Fibroblast of the conjunctiva (primary cell): ENCODE measurements around the gene SNTA1.
A peak's percentile ranks its signal among the peaks of the same experiment; 100 is the strongest.
"Not testable (repeated sequence)": the region's sequence is repeated elsewhere in the genome, so short reads cannot be mapped to it uniquely, and the experiment has no call there.

Experiments used
- DNase-seq: peaks from one replicate; pipeline ENCODE4 v3.0.0-alpha.2; 2010; ENCODE audit warnings: low read depth

Gene SNTA1

GRCh38 chr20:33431797-33432381 lies 11.7 kb downstream of the SNTA1 start:
- no peak for DNase-seq

DNA sequence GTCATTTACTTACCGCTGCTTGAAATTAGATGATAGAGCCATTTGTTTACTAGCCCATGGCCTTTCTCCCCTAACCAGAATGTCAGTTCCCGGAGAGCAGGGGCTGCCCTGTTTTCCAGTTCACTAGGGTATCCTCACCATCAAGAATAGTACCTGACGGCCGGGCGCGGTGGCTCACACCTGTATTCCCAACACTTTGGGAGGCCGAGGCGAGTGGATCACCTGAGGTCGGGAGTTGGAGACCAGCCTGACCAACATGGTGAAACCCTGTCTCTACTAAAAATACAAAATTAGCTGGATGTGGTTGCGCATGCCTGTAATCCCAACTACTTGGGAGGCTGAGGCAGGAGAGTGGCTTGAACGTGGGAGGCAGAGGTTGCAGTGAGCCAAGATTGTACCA lies 19.7 kb downstream of the SNTA1 start:
- DNase-seq, result not testable (repeated sequence)

DNA sequence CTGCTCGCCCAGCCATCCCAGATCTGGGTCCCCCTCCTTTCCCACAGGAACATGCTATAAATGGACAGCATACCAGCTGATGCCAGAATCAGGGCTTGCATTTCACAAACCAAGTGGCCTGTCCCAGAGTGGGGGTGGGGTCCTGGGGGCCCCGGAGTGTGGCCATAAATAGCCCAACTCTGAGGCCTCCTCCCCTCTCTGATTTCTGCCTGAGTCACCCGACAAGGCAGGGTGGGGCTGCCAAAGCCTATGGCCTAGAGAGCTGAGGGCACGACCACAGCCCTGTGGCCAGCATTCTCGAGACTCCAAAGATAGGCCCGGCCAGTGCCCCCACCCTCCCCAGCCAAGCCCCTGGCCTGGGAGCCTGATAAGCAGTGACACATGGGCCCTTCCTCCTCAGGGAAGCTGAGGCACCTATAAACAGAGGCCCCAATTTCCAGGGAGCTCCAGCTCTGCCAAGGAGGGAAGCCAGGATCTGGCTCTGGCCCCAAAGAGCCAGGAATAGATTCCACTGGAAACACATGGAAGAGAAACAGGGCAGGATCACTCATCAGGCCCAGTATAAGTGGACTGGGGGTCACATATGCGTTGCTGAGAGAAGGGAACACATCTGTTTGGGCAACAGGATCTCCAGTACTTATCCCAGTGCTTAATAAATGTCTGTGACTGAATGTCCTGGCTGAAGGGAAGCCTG lies 20.3 kb downstream of the SNTA1 start:
- peak; percentile 61 for DNase-seq

DNA sequence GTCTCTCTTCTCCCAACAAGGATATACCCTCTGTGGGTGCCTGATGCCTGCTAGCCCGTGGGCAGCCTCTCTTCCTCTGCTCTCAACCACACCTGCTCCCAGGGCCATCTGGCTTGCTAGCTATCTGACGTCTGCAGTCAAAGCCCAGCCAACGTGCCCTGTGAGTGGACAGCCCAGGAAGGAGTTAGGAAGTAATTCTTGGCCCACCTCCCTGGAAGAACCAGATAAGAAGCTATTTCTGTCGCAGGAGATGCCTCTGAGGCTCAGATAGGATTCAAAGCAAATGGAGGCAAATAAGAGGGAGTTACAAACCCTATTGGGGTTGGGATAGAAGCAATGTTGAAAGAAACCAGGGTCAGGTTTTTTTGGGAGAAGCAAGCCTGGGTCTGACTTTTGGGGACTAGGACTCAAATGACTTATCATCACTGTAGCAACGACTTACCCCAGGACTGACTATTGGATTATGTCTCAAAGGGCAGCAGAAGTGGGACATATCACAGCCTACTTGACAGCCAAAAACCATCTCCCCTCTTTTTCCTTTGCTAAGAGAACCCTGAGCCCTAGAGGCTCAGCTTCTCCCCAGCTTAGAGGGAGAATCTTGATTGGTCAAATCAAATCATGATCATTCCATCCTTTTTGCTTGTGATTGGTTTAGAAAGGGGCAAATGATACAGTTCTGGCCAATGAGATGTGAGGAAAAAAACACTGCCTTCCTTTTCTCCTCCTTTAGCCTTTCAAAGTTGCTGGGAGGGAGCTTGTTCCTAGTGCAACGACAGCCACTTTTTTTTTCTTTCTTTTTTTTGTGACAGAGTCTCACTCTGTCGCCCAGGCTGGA lies 24.2 kb downstream of the SNTA1 start:
- DNase-seq, result no peak

- no peak for DNase-seq
Observed at GRCh38 chr20:33418033-33418432, 25.5 kb downstream of the SNTA1 start.

GRCh38 chr20:33415948-33416347 lies 27.6 kb downstream of the SNTA1 start:
- DNase-seq, result no peak

GRCh38 chr20:33412484-33412838 lies 31.1 kb downstream of the SNTA1 start:
- no peak for DNase-seq

GRCh38 chr20:33411711-33412483 lies 31.7 kb downstream of the SNTA1 start:
- no peak for DNase-seq

DNA sequence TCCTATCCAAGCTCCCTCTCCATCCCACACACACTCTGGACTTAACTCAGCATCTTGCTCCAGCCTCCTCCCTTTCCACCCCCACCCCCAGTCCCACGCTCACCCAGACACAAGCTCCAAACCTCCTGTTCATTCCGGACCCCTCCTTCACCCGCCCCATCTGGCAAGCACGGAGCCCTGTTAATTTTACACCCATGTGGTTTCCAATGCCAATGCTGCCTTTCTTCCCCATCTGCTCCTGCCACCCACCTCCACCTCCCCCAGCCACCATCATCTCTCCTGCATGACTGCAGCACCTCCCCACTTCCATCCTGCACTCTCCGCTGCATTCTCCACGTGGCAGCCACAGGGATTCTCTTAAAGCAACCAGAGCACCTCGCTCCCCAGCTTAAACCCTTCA lies 32.3 kb downstream of the SNTA1 start:
- DNase-seq, result no peak

DNA sequence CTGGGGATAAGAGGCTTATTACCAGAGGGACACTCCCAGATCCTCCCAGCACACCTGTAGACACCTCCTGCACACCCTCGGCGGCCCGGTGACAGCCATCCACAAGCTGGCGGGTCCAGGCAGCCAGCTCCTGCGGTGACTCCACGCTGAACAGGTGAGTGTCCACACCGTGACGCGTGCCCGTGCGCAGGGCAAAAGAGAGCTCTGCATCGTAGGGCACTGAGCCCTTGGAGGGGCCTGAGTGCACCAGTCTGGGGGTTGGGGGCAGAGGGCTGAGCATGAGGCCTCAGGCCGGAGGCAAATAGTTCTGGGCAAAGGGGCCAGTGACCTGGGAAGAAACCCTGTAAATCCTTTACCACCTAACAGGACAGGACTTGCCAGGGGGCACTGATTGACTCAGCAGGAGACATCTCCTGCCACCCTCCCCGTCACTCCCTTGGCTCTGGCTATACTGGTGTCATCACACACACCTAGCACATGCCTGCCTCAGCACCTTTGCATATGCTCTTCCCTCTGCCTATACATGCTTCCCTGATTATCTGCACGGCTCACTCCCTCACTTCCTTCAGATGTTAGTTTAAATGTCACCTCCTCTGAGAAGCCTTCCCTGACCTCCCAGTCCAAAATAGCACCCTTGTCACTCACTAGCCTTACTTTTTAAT lies 33.4 kb downstream of the SNTA1 start:
- no peak for DNase-seq

GRCh38 chr20:33408716-33409654 lies 34.6 kb downstream of the SNTA1 start:
- DNase-seq, result no peak

DNA sequence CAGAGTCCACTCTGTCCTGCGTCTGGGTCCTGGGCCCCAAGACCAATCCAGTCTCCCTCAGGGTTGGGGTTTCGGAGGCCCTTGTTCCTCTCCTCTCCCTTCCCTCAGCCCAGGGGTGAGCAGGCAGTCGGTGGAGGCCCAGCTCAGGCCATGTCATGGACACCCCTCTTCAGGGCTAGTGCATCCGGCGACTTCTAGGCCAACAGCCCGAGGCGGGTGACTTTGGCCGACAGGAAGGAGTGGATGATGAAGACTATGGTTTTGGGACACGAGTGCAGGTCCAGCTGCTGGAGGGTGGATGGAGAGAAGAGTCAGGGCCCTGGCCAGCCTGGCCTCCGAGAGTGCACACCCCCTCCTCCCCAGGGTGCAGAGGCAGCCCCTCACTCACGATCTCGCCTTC lies 35.2 kb downstream of the SNTA1 start:
- DNase-seq, result no peak

DNA sequence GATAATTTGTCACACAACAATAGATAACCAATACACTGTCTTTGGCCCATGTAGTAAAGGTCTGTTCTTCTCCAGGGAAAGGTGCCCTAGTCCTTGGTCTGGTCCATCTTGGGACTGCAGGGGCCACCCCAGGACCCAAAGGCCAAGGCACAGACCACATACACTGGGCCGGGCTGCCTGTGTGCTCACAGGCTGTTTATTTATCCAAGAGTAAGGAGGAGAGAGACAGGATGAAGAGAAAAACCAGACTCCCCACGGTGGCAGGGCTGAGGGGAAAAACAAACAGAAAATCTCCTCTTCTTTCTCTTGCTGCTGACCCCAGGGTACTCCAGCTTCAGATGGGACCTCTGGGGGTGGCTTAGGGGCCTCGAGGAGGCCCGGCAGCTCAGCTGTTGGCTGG lies 35.8 kb downstream of the SNTA1 start:
- DNase-seq, result no peak

DNA sequence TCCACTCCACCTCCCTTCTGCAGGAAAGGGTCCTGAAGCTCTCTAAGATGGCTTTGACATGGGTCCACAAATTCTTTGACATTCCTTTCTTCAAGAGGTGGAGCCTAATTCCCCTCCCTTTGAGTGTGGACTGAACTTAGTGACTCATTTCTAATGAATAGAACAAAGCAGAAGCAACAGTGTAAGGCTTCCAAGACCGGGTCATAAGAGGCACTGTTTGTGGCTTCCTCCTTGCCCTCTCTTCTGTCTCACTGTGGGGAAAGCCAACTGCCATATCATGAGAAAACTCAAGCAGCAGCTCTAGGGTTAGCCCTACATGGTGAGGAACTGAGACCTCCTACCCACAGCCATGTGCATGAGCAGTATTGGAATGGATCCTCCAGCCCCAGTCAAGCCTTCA lies 36.3 kb downstream of the SNTA1 start:
- DNase-seq, result no peak

- DNase-seq, result no peak
Observed at GRCh38 chr20:33404281-33404680, 39.3 kb downstream of the SNTA1 start.

DNA sequence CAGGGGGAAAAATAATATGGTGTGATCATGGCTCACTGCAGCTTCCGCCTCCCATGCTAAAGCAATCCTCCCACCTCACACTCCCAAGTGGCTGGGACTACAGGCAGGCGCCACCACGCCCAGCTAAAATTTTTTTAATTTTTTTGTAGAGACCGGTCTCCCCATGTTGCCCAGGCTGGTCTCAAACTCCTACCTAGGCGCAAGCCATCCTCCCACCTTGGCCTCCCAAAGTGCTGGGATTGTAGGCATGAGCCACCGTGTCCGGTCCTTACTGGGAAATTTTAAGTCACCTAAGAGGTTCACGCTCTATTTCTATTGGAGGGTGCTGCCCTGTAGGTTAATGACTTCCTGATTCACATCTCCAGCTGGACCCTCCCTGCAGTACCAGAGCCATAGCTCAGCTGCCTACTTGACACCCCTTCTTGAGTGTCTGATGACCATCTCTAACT lies 41.6 kb downstream of the SNTA1 start:
- DNase-seq, result no peak

DNA sequence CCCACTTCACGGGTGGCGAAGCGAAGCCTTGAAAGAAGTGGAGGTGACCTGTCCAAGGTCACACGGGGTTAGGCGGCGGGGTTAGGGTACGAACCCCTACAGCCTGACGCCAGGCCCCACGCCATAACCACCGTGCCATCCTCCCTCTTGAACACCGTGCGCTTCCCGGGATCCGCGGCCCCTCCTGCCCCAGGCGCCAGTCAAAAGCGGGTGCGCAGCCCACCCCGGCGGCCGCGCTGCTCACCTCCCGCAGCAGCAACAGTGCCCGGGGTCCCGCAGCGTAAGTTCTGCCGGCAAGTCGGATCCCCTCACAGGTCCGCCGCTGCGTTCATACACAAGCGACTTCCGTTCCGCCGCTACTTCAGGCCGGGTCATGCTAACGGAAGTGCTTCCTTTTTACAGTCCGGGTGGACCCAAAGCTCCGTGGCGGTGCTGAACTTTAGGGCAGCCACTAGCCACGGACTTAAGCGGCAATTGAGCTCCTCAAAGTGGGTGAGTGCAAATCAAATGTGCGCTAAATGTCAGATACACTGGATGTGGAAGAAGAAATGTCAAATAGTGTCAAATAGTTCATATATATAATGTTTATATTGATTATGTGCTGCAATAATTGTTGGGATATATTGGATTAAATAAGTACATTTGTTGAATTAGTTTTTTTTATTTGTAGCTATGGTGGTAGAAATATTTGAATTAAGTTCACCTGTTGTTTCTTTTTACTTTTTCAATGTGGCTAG lies 42.2 kb downstream of the SNTA1 start, which contains the start of gene CDK5RAP1:
Gene CDK5RAP1 (minus strand): TSS at position 336 of the 737 bp plus-strand sequence. CDS start 4,455 bp downstream, outside the sequence.
- DNase-seq, result peak; percentile 75

- no peak for DNase-seq
Observed at GRCh38 chr20:33400812-33401183, 42.8 kb downstream of the SNTA1 start.

DNA sequence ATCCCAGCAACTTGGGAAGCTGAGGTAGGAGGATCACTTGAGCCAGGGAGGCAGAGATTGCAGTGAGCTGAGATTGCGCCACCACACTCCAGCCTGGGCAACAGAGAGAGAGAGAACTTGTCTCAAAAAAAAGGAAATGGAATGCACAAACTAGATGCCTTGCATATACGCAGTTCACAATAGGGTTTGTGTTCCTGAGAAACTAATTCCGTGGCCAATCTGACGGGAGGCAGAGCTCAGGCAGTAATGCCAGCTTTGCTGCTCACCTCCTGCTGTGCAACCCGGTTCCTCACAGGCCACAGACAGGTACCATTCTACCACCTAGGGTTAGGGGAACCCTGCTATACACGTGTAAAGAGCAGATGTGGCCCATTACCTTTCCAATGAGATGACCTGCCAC lies 43.6 kb downstream of the SNTA1 start:
- DNase-seq, result no peak

DNA sequence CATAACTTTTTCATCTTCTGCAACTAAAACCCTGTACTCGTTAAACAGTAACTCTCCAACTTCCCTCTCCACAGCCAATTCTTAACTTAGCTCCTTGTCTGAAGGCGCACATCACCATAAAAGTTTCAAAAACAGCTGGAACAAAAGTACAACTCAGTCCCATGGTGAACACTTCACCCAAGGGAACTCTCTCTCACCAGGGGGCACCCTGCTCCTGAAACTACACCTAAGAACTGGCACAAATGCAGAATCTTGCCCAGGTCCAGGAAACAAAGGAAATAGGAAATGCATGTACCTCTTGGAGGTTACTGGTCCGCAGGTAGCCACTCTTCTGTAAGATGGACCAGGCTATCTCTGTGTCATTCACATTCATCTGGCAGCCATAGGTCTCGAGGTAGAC lies 48.8 kb downstream of the SNTA1 start:
- DNase-seq, result no peak
